Adrenal gland (tissue), 12 donors: ENCODE measurements around the gene EBNA1BP2. TPM values are rescaled to one million over a fixed set of nuclear protein-coding genes. Genes with fewer than 3 reads are reported as not detected.

Source experiments
- DNase-seq, 7 donors: peaks; one replicate each; pipeline ENCODE4 v3.0.0-alpha.2; 2019 to 2020
- H3K27ac ChIP-seq, 5 donors: fragments of 200-600 bp; sonication (generic) in 4 of 5; 1 replicate in 3 of 5; 2 replicates in 2 of 5; pipeline versions ENCODE4 v1.5.1 to v1.8.0; 2016 to 2020; ENCODE audit warnings: mild to moderate bottlenecking in 1 of 5
- H3K27me3 ChIP-seq: fragments of 200-600 bp; 2 replicates; pipeline ENCODE4 v1.8.0; 2021
- H3K36me3 ChIP-seq, 2 donors: fragments of 200-600 bp; replicated peaks in 1 of 2; 1 replicate in 1 of 2; 2 replicates in 1 of 2; pipeline versions ENCODE4 v1.5.1 to v1.8.0; 2018 to 2022
- H3K4me1 ChIP-seq, 2 donors: fragments of 200-600 bp; replicated peaks in 1 of 2; 1 replicate in 1 of 2; 2 replicates in 1 of 2; pipeline versions ENCODE4 v1.5.1 to v1.8.0; 2018 to 2021
- H3K4me3 ChIP-seq, 4 donors: fragments of 200-600 bp; sonication (generic) in 3 of 4; one replicate each; pipeline ENCODE4 v1.5.1; 2016 to 2018
- H3K9me3 ChIP-seq, 3 donors: fragments of 200-600 bp; sonication (generic) in 1 of 3; replicated peaks in 1 of 3; 1 replicate in 2 of 3; 2 replicates in 1 of 3; pipeline versions ENCODE4 v1.5.1 to v1.8.0; 2016 to 2021
- CTCF ChIP-seq, 6 experiments: fragments of 450-650 bp in 4 of 6; fragments of 200-600 bp in 2 of 6; sonication (generic) in 1 of 6; IDR thresholded peaks; 1 replicate in 5 of 6; 2 replicates in 1 of 6; pipeline versions ENCODE4 v1.5.1 to v1.8.0; 2016 to 2021; ENCODE audit warnings: antibody characterized with exemption in 6 of 6, mild to moderate bottlenecking in 2 of 6, moderate library complexity in 1 of 6
- POLR2A ChIP-seq, 2 donors: fragments of 450-650 bp; IDR thresholded peaks; one replicate each; pipeline ENCODE4 v1.6.1; 2017; ENCODE audit warnings: antibody characterized with exemption in 2 of 2, mild to moderate bottlenecking in 2 of 2, moderate library complexity in 1 of 2
- WGBS, 4 donors: extraction: QIAGEN DNeasy Blood & Tissue Kit in 2 of 4; methylation state at CpG; one replicate each; pipeline versions ENCODE4 v1.1.5 to v1.1.7; 2013 to 2017; 5-methylcytosine and 5-hydroxymethylcytosine counted together
- intact Hi-C, 2 donors: fragments of 100-400 bp; cut with DNase I; formaldehyde crosslinking; loops; one replicate each; pipeline versions ENCODE4 v1.14.1 to v1.15.0; 2022 to 2023
- polyA plus RNA-seq, 3 donors: library from polyadenylated mRNA; stranded (reverse); fragments of 200-250 nt in 2 of 3; fragments of 350-450 nt in 1 of 3; fragmentation: Illumina TruSeq in 1 of 3; extraction: RNeasy Lipid Tissue Mini Kit (QIAGEN cat#74804) in 1 of 3; gene quantifications; one replicate each; pipeline ENCODE4 v1.2.3, GENCODE V29; 2013 to 2014
- total RNA-seq, 9 donors: library from RNA; depleted of rRNA in 4 of 9; stranded (reverse); fragments of >200 nt in 4 of 9; fragments of 120-200 nt in 1 of 9; fragmentation: NEBNext Ultra II Directional in 1 of 9; extraction: Animal tissue kit (Norgen Biotek cat#: 25700) in 1 of 9; gene quantifications; one replicate each; pipeline versions ENCODE4 v1.1.0 to v1.2.4, GENCODE V29; 2013 to 2023
- donor health status: healthy with polysubstance abuse.
- donor health status: Bipolar disorder and iron deficiency.
- donor health status: DM: yes; HTN: yes; CAD: no.
- donor health status: DM: no; HTN: no; CAD: no.
- donor health status: DM: no; HTN: no; CAD: no.
- donor health status: DM: yes; HTN: yes; CAD: no.

EBNA1BP2 gene
- total and polyA plus RNA-seq, 12 donors = 32.6 to 189 (median 48.2) TPM

- TF ChIP-seq CTCF (IDR thresholded peaks at IDR 0.05) (no peak), POLR2A (IDR thresholded peaks at IDR 0.05) (no peak)
- Histone ChIP-seq H3K36me3 (no peaks in the 10 kb centered on the region), H3K27ac (no peak overlapping the region), H3K4me3 (no peak overlapping the region), H3K9me3 (peaks cover 0 to 4% (median 0%) of the 10 kb centered on the region in 3 donors), H3K4me1 (peaks cover 0 to 15% of the 10 kb centered on the region in 2 donors), H3K27me3 (no peaks in the 10 kb centered on the region)
- 77 to 86% (median 82%) methylated on average over 7 of the region's 7 CpGs for WGBS, 4 donors
- peak in 1 of 7 donors; percentile 8 for DNase-seq
- intact Hi-C loops = no loop called here
Measured at GRCh38 chr1:43137445-43138052, 34.5 kb downstream of the EBNA1BP2 start.

GRCh38 chr1:43135857-43136781 lies 36.0 kb downstream of the EBNA1BP2 start:
- WGBS, 4 donors = 45 to 58% (median 52%) methylated on average over 9 of the region's 9 CpGs
- Histone ChIP-seq H3K27me3 (no peaks in the 10 kb centered on the region), H3K9me3 (peaks cover 0 to 4% (median 0%) of the 10 kb centered on the region in 3 donors), H3K36me3 (no peaks in the 10 kb centered on the region), H3K27ac (peak overlapping the region in 3 of 5 donors; percentile 2 to 34 (median 23)), H3K4me1 (peaks cover 0 to 15% of the 10 kb centered on the region in 2 donors), H3K4me3 (no peak overlapping the region)
- no peak for TF ChIP-seq POLR2A (IDR thresholded peaks at IDR 0.05)
- no peak for TF ChIP-seq CTCF (IDR thresholded peaks at IDR 0.05)
- intact Hi-C loops = no loop called here
- peak; percentile 47 to 80 (median 61) for DNase-seq

- DNase-seq = no peak
- intact Hi-C loops = no loop called here
- Histone ChIP-seq H3K9me3 (no peaks in the 10 kb centered on the region), H3K36me3 (no peaks in the 10 kb centered on the region), H3K27me3 (no peaks in the 10 kb centered on the region), H3K27ac (no peak overlapping the region), H3K4me3 (no peak overlapping the region), H3K4me1 (peaks cover 0 to 15% of the 10 kb centered on the region in 2 donors)
- TF ChIP-seq CTCF (IDR thresholded peaks at IDR 0.05) (no peak), POLR2A (IDR thresholded peaks at IDR 0.05) (no peak)
Measured at GRCh38 chr1:43134640-43135039, 37.5 kb downstream of the EBNA1BP2 start.

GRCh38 chr1:43134068-43134467 lies 38.0 kb downstream of the EBNA1BP2 start:
- intact Hi-C loops = no loop called here
- Histone ChIP-seq H3K27ac (peak overlapping the region in 1 of 5 donors; percentile 23), H3K4me1 (peaks cover 0 to 15% of the 10 kb centered on the region in 2 donors), H3K9me3 (no peaks in the 10 kb centered on the region), H3K4me3 (no peak overlapping the region), H3K36me3 (no peaks in the 10 kb centered on the region), H3K27me3 (no peaks in the 10 kb centered on the region)
- 20 to 40% (median 24%) methylated on average over 1 of the region's 1 CpG for WGBS, 4 donors
- peak in 1 of 7 donors; percentile 10 for DNase-seq
- TF ChIP-seq POLR2A (IDR thresholded peaks at IDR 0.05) (no peak), CTCF (IDR thresholded peaks at IDR 0.05) (no peak)
